Epidermal melanocyte (primary cell): ENCODE results near the gene BIK.

Experiments used
- DNase-seq: peaks from one replicate; pipeline ENCODE4 v3.0.0; 2011; ENCODE audit warnings: low spot score; ENCODE audit not compliant: insufficient read length

Gene BIK

GRCh38 chr22:43159484-43160178 lies 49.1 kb downstream of the BIK start:
- DNase-seq, result no peak

DNA sequence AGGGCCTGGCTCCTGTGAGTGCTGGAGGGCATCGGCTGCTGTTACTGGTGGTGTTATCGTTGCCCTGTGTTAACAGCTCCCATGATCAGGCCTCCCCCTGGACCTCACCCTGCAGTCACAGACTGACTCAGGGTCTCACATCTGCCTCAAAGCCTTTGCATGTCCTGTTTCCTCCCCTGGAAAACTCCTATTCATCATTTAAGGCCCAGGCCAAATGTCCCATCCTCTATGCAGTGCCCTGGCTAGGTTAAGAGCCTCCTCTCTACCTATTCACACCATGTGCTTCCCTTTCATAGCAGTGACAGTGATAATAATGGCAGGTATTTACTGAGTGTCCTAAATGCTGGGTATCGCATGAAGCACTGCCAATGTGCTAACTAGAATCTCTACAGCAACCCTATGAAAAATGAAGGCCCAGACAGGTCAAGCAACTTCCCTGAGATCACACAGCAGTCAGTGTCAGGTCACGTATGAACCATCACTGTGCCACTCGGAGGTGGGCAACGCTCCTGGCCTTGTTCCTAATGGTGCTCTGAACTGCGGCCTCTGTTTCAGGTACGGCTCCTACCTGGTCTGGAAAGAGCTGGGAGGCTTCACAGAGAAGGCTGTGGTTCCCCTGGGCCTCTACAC lies 50.1 kb downstream of the BIK start:
- no peak for DNase-seq

GRCh38 chr22:43162412-43163150 lies 52.0 kb downstream of the BIK start:
- no peak for DNase-seq

- DNase-seq, result no peak
These were observed 52.8 kb downstream of the BIK start for GRCh38 chr22:43163241-43163795.

- DNase-seq, result no peak
These were observed 54.1 kb downstream of the BIK start for GRCh38 chr22:43164636-43165035.

- no peak for DNase-seq
These were observed 55.8 kb downstream of the BIK start for GRCh38 chr22:43166132-43166930.

- DNase-seq, result no peak
These were observed 56.5 kb downstream of the BIK start for GRCh38 chr22:43167001-43167589.

GRCh38 chr22:43168471-43169309 lies 58.1 kb downstream of the BIK start:
- peak; percentile 90 for DNase-seq

DNA sequence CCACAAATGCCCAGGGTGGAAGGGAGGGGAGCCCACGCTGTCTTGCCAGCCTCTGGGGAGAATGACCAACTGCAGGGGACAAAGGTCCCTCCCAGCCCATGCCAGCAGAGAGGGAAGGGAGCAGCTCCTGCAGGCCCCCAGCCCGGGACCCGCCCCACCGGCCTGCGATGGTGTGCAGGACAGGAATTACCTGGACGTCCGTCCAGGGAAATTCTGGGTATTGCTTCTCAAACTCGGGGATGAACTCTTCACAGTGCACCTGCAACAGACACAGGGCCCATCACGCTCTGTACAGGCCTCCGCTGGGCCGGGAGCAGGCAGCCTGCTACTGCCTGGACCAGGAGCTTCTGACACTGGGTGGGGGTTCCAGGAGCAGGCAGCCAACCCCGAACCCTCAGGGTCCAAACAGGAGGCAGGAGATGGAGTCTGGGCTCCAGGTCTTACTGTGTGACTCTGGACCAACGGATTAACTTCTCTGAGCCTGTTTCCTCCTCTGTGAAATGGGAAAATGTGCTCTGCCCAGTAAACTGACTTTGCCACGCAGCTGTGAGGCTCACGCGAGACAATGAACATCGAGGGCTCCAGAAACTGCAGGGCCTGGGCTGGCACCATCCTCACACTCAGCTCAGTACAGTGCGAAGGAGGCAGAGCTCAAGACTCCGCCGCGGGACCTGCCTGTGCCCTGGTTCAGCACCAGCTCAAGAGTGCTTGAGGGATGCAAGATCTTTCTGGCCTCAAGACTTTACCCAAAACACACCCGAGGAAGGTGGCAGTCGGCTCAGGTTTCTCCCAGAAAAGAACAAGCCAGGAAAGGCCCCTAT lies 59.0 kb downstream of the BIK start:
- DNase-seq, result no peak

GRCh38 chr22:43170131-43170480 lies 59.6 kb downstream of the BIK start:
- DNase-seq, result no peak

DNA sequence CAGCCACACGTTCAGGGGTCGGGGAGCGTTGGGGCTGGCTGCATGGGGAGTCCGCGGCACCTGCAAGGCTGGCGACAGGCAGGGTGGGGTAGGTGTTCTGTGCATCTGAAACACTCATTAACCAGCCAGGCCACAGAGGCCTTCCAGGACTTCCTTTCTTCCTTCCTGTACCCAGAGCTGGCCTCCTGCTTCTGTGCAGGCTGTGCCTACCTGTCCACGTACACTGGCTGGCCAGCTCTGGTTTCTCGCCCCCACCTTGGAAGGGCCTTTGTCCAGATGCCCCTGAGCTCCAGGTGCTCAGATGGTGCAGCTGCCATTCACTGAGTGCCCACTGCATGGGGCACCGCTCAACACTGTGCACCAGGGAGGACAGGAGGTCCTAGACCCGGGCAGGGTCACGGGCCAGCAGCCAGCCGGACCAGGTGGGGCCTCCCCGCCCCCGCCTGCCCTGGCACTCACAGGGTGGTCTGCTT lies 60.5 kb downstream of the BIK start:
- DNase-seq, result no peak

GRCh38 chr22:43171607-43172006 lies 61.1 kb downstream of the BIK start:
- no peak for DNase-seq

DNA sequence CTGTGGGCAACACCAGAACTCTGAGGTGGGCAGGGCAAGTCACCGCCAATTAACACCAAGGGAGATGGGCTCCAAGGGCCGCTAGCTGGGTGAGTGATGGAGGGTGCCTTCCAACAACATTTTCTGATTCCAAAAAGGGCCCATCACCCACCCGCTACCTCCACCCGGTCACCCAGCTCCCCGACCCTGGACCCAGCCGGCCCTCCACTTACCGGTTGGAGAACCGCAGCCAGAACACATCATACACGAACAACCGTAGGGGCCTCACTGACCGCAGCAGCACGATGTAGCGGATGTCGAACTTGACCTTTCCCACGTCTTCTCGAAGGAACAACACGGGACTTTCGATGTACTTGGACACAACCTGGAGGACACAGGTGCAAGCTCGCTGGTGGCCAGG lies 61.6 kb downstream of the BIK start:
- DNase-seq, result no peak

DNA sequence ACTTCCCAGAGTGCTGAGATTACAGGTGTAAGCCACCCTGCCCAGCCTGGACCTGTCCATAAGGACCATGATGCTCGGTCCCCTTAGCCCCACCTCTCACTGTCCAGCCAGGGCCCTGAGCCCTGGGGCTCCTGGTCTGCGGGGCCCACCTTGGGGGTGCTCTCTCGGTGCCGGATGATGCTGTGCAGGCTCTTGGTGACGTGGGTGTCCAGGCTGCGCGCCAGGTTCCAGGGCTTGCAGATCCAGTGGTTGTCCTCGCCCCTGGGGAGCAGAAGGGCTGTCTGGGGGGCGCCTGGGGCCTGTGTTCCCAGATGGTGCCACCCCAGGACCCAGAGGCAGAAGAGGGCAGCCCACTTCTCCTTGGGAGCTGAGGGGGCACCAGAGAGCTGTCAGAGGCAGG lies 63.0 kb downstream of the BIK start:
- DNase-seq, result no peak

DNA sequence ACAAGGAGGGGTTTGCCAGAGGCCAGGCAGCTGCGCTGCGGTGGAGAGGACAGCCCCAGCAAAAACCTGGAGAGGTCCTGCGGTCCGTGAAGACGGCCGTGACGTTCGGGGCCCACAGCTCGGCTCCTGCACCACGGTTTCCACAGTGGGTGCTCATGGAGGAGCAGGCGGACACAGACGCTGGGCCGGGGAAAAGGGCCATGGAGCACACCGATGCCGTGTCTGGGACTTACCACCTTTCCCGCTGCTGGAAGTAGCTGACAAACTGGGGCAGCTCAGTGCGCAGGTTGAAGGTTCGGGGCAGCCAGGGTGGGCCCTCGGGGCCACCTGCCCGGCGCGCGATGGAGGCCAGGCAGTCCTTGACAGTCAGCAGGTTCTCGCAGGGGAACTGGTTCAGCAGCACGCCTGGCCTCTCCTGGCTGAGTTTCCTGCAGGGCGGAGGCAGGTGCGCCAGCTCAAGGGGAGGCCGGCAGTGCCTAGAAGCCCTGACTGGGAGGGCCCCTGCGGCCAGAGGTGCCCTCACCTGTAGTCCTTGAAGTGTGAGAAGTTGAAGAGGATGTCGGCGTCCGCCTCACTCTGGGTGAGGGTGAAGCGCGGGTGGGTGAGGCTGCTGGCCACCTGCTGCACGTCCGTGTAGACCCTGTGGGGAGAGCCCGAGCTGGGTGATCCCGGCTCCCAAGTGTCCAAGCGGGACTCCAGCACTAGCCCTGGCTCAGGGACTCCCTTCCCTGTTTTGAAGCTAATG lies 63.6 kb downstream of the BIK start:
- DNase-seq, result no peak

- DNase-seq, result no peak
These were observed 64.5 kb downstream of the BIK start for GRCh38 chr22:43174941-43175531.

DNA sequence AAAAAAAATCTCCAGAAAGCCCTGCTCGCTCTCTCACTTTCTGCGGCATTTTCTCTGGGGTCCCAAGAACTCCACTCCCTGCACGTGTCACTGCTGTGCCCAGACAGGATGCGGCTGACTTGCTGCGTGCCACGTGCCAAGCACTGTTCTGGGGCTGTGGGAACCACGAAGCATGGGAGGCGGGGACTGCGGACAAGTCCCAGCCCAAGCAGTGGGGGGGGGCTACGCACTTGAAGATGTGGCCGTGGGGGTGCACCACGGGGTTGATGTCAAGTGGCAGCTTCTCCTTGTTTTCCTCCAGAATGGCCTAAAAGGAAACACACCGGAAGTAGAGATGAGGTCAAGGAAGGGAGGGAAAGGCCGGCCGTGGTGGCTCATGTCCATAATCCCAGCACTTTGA lies 65.5 kb downstream of the BIK start:
- no peak for DNase-seq

GRCh38 chr22:43177479-43177878 lies 66.9 kb downstream of the BIK start:
- DNase-seq, result no peak
